Stomach (tissue), 9 donors: Measurements from ENCODE around the gene TMEM147. TPM values are rescaled to one million over a fixed set of nuclear protein-coding genes. Genes with fewer than 3 reads are reported as not detected.

Experiments
- DNase-seq, 2 donors: peaks; one replicate each; pipeline versions ENCODE4 v3.0.0 to v3.0.0-alpha.2; 2013 to 2019
- H3K27ac ChIP-seq, 5 donors: fragments of 200-600 bp in 4 of 5; sonication (generic) in 4 of 5; one replicate each; pipeline ENCODE4 v1.5.1; 2013 to 2019; ENCODE audit warnings: mild to moderate bottlenecking in 1 of 5, moderate library complexity in 1 of 5
- H3K27me3 ChIP-seq, 3 donors: fragments of 200-600 bp; sonication (generic); one replicate each; pipeline ENCODE4 v1.5.1; 2017 to 2019; ENCODE audit warnings: mixed run types in 1 of 3
- H3K36me3 ChIP-seq, 4 donors: fragments of 200-600 bp; sonication (generic); 1 replicate in 3 of 4; 2 replicates in 1 of 4; pipeline ENCODE4 v1.5.1; 2016 to 2019
- H3K4me1 ChIP-seq, 4 donors: fragments of 200-600 bp; sonication (generic); one replicate each; pipeline ENCODE4 v1.5.1; 2016 to 2019
- H3K4me3 ChIP-seq, 4 donors: fragments of 200-600 bp; sonication (generic) in 3 of 4; one replicate each; pipeline ENCODE4 v1.5.1; 2016 to 2019; ENCODE audit warnings: mild to moderate bottlenecking in 1 of 4
- H3K9me3 ChIP-seq, 4 donors: fragments of 200-600 bp; sonication (generic); one replicate each; pipeline ENCODE4 v1.5.1; 2016 to 2019
- CTCF ChIP-seq, 7 experiments: fragments of 450-650 bp in 4 of 7; fragments of 200-600 bp in 3 of 7; sonication (generic) in 3 of 7; IDR thresholded peaks; one replicate each; pipeline ENCODE4 v1.5.1; 2016 to 2019; ENCODE audit warnings: antibody characterized with exemption in 7 of 7, control low read depth in 2 of 7, mild to moderate bottlenecking in 1 of 7
- EP300 ChIP-seq: sonication (generic); formaldehyde crosslinking; IDR thresholded peaks from one replicate; pipeline ENCODE4 v1.6.1; 2017; ENCODE audit warnings: antibody characterized with exemption
- POLR2A ChIP-seq, 4 donors: fragments of 450-650 bp; IDR thresholded peaks; one replicate each; pipeline ENCODE4 v1.6.1; 2016; ENCODE audit warnings: antibody characterized with exemption in 4 of 4, control low read depth in 2 of 4, mild to moderate bottlenecking in 1 of 4, moderate library complexity in 1 of 4
- POLR2AphosphoS5 ChIP-seq, 3 donors: sonication (generic); formaldehyde crosslinking; IDR thresholded peaks; one replicate each; pipeline ENCODE4 v1.6.1; 2016; ENCODE audit warnings: antibody characterized with exemption in 3 of 3
- WGBS, 5 donors: extraction: QIAGEN DNeasy Blood & Tissue Kit in 3 of 5; methylation state at CpG; one replicate each; pipeline versions ENCODE4 v1.1.5 to v1.1.7; 2013 to 2018; 5-methylcytosine and 5-hydroxymethylcytosine counted together
- intact Hi-C: fragments of 100-400 bp; cut with DNase I; formaldehyde crosslinking; loops from one replicate; pipeline ENCODE4 v1.15.1; 2023; ENCODE audit warnings: low total_unique reads
- polyA plus RNA-seq, 3 donors: library from polyadenylated mRNA; stranded (reverse); fragments of 200-250 nt; gene quantifications; one replicate each; pipeline ENCODE4 v1.2.3, GENCODE V29; 2013
- total RNA-seq, 5 donors: library from RNA; depleted of rRNA; stranded (reverse); fragments of >200 nt; gene quantifications; one replicate each; pipeline versions ENCODE4 v1.1.0 to v1.2.3, GENCODE V29; 2014 to 2016
- donor health status: healthy with polysubstance abuse.
- donor health status: Bipolar disorder and iron deficiency.
- donor health status: healthy.

Gene TMEM147
- total and polyA plus RNA-seq, 8 donors: 7.0 to 131 (median 62.5) TPM

- DNase-seq: no peak
- Histone ChIP-seq H3K4me3 (no peak overlapping the region), H3K9me3 (no peaks in the 10 kb centered on the region), H3K27me3 (no peaks in the 10 kb centered on the region), H3K4me1 (peaks cover 13 to 34% (median 26%) of the 10 kb centered on the region in 4 donors), H3K27ac (no peak overlapping the region), H3K36me3 (peaks cover 0 to 15% (median 5%) of the 10 kb centered on the region in 4 donors)
- 94 to 96% (median 96%) methylated on average over 10 to 11 of the region's 11 CpGs for WGBS, 5 donors
- intact Hi-C loops: loop anchor here (10.0 kb wide), 1 partner anchor 173 kb away; the partner anchor contains the start of gene KMT2B
- no peak for TF ChIP-seq EP300
- TF ChIP-seq POLR2A (IDR thresholded peaks at IDR 0.05): no peak
- no peak for TF ChIP-seq CTCF (IDR thresholded peaks at IDR 0.05)
- TF ChIP-seq POLR2AphosphoS5 (IDR thresholded peaks at IDR 0.05): no peak
Observed at GRCh38 chr19:35542209-35542608, 3.2 kb upstream of the TMEM147 start.

- WGBS, 5 donors: 93 to 97% (median 96%) methylated on average over 7 to 15 of the region's 15 CpGs
- no peak for DNase-seq
- no peak for TF ChIP-seq POLR2AphosphoS5 (IDR thresholded peaks at IDR 0.05)
- TF ChIP-seq EP300: no peak
- no peak for TF ChIP-seq CTCF (IDR thresholded peaks at IDR 0.05)
- no peak for TF ChIP-seq POLR2A (IDR thresholded peaks at IDR 0.05)
- Histone ChIP-seq H3K4me1 (peaks cover 13 to 42% (median 30%) of the 10 kb centered on the region in 4 donors), H3K9me3 (no peaks in the 10 kb centered on the region), H3K36me3 (peaks cover 0 to 28% (median 11%) of the 10 kb centered on the region in 4 donors), H3K27ac (no peak overlapping the region), H3K4me3 (no peak overlapping the region), H3K27me3 (no peaks in the 10 kb centered on the region)
- intact Hi-C loops: loop anchor here (10.0 kb wide), 1 partner anchor 171 kb away; the partner anchor contains the start of gene KMT2B
Observed at GRCh38 chr19:35543280-35544109, 1.9 kb upstream of the TMEM147 start.

- DNase-seq: no peak
- 70 to 83% (median 81%) methylated on average over 3 of the region's 3 CpGs for WGBS, 5 donors
- H3K27ac ChIP-seq: peak overlapping the region in 3 of 5 donors; percentile 84 to 92 (median 89)
- no peaks in the 10 kb centered on the region for H3K9me3 ChIP-seq
- TF ChIP-seq EP300 (no peak), CTCF (IDR thresholded peaks at IDR 0.05) (no peak), POLR2AphosphoS5 (IDR thresholded peaks at IDR 0.05) (no peak), POLR2A (IDR thresholded peaks at IDR 0.05) (no peak)
- peaks cover 0 to 31% (median 12%) of the 10 kb centered on the region in 4 donors for H3K36me3 ChIP-seq
- peaks cover 13 to 44% (median 32%) of the 10 kb centered on the region in 4 donors for H3K4me1 ChIP-seq
- peak overlapping the region; percentile 82 to 89 (median 87) for H3K4me3 ChIP-seq
- no peaks in the 10 kb centered on the region for H3K27me3 ChIP-seq
- intact Hi-C loops: loop anchor here (10.0 kb wide), 1 partner anchor 171 kb away; the partner anchor contains the start of gene KMT2B
Observed at GRCh38 chr19:35544110-35544802, 1.2 kb upstream of the TMEM147 start.

- TF ChIP-seq POLR2A (IDR thresholded peaks at IDR 0.05): peak in 1 of 4 donors; percentile 0
- TF ChIP-seq EP300: no peak
- Histone ChIP-seq H3K4me3 (peak overlapping the region; percentile 82 to 89 (median 87)), H3K36me3 (peaks cover 0 to 35% (median 22%) of the 10 kb centered on the region in 4 donors), H3K27me3 (no peaks in the 10 kb centered on the region), H3K4me1 (peaks cover 13 to 44% (median 32%) of the 10 kb centered on the region in 4 donors), H3K27ac (peak overlapping the region; percentile 70 to 92 (median 87)), H3K9me3 (no peaks in the 10 kb centered on the region)
- intact Hi-C loops: loop anchor here (10.0 kb wide), 1 partner anchor 169 kb away; the partner anchor contains the start of gene KMT2B
- 2 to 10% (median 2%) methylated on average over 8 to 27 of the region's 27 CpGs for WGBS, 5 donors
- peak; percentile 42 to 62 for DNase-seq
Observed at GRCh38 chr19:35545855-35546381, 492 bp downstream of the TMEM147 start.
